H1 (cell line): ENCODE measurements around the gene KLRC2. TPM values are rescaled to one million over a fixed set of nuclear protein-coding genes. Genes with fewer than 3 reads are reported as not detected.
"Not testable (repeated sequence)": the region's sequence is repeated elsewhere in the genome, so short reads cannot be mapped to it uniquely, and the experiment has no call there.

Source experiments
- CTCF ChIA-PET: fragments of 300-600 bp; sonication (Branson Sonifier 250); formaldehyde crosslinking; loops from one replicate; lab custom pipeline; 2021; ENCODE audit not compliant: partially characterized antibody; lab: Charles Lee
- POLR2A ChIA-PET: fragments of 300-600 bp; sonication (Branson Sonifier 250); formaldehyde crosslinking; loops from one replicate; lab custom pipeline; 2021; ENCODE audit warnings: inconsistent platforms; ENCODE audit not compliant: partially characterized antibody; lab: Charles Lee
- DNase-seq, 2 experiments: peaks; one replicate each; pipeline versions ENCODE4 v3.0.0 to v3.0.0-alpha.2; 2010 to 2022; ENCODE audit warnings: low spot score in 2 of 2, low read depth in 1 of 2, mixed read lengths in 1 of 2
- FAIRE-seq: peaks from 2 replicates; lab custom pipeline; 2011; peaks lifted over from hg19 to GRCh38; lab: Jason Lieb, UNC
- H2AFZ ChIP-seq: 2 replicates; pipeline ENCODE4 v1.8.1; 2012; ENCODE audit warnings: low read length, inconsistent platforms
- H2AK5ac ChIP-seq: 2 replicates; pipeline ENCODE4 v1.6.1; 2013; ENCODE audit warnings: low read depth, low read length
- H2BK120ac ChIP-seq: replicated peaks from 2 replicates; pipeline ENCODE3; 2013; ENCODE audit warnings: low read depth, low read length, inconsistent platforms
- H2BK12ac ChIP-seq: 2 replicates; pipeline ENCODE4 v1.6.1; 2013; ENCODE audit warnings: low read depth, low read length
- H2BK15ac ChIP-seq: 2 replicates; pipeline ENCODE4 v1.6.1; 2013; ENCODE audit warnings: low read length
- H2BK20ac ChIP-seq: 2 replicates; pipeline ENCODE4 v1.6.1; 2013; ENCODE audit warnings: low read length
- H2BK5ac ChIP-seq: 2 replicates; pipeline ENCODE4 v1.6.1; 2013; ENCODE audit warnings: low read depth, low read length
- H3K14ac ChIP-seq: 2 replicates; pipeline ENCODE4 v1.6.1; 2013; ENCODE audit warnings: inconsistent platforms; ENCODE audit not compliant: insufficient read length
- H3K18ac ChIP-seq: 2 replicates; pipeline ENCODE4 v1.6.1; 2013; ENCODE audit warnings: low read length; ENCODE audit errors: extremely low read depth
- H3K23ac ChIP-seq: 2 replicates; pipeline ENCODE4 v1.6.1; 2013; ENCODE audit warnings: inconsistent platforms; ENCODE audit not compliant: insufficient read length
- H3K23me2 ChIP-seq: 2 replicates; pipeline ENCODE4 v1.6.1; 2013; ENCODE audit warnings: low read depth, low read length
- H3K27ac ChIP-seq: 2 replicates; pipeline ENCODE4 v1.6.1; 2011; ENCODE audit warnings: low read depth, low read length, inconsistent platforms
- H3K27me3 ChIP-seq, 4 experiments: replicated peaks in 1 of 4; 1 replicate in 1 of 4; 2 replicates in 3 of 4; pipeline versions ENCODE4 v1.6.1 to v1.8.1; 2011 to 2013; ENCODE audit warnings: low read length in 3 of 4, mild to moderate bottlenecking in 3 of 4, inconsistent platforms in 2 of 4, mixed read lengths in 2 of 4, moderate library complexity in 1 of 4; ENCODE audit not compliant: control insufficient read depth in 3 of 4, insufficient read depth in 3 of 4; ENCODE audit errors: extremely low read depth in 1 of 4
- H3K36me3 ChIP-seq, 4 experiments: 2 replicates each; pipeline versions ENCODE4 v1.6.1 to v1.8.1; 2011 to 2013; ENCODE audit warnings: mild to moderate bottlenecking in 4 of 4, low read length in 3 of 4, moderate library complexity in 2 of 4, control low read depth in 1 of 4, inconsistent platforms in 1 of 4; ENCODE audit not compliant: insufficient read depth in 4 of 4, control insufficient read depth in 2 of 4
- H3K4ac ChIP-seq: replicated peaks from 2 replicates; pipeline ENCODE3; 2013; ENCODE audit warnings: low read length, low read depth, mixed read lengths, inconsistent platforms; ENCODE audit not compliant: insufficient read length
- H3K4me1 ChIP-seq, 4 experiments: replicated peaks in 1 of 4; 1 replicate in 1 of 4; 2 replicates in 3 of 4; pipeline versions ENCODE4 v1.6.1 to v1.8.1; 2011 to 2013; ENCODE audit warnings: low read length in 3 of 4, inconsistent platforms in 2 of 4, mixed read lengths in 1 of 4; ENCODE audit not compliant: insufficient read depth in 4 of 4, control insufficient read depth in 3 of 4
- H3K4me2 ChIP-seq, 2 experiments: 2 replicates each; pipeline versions ENCODE4 v1.6.1 to v1.8.1; 2011 to 2013; ENCODE audit warnings: low read depth in 2 of 2, low read length in 2 of 2, control low read depth in 1 of 2, inconsistent platforms in 1 of 2, mild to moderate bottlenecking in 1 of 2; ENCODE audit not compliant: insufficient read depth in 1 of 2
- H3K4me3 ChIP-seq, 4 experiments: fragments of 200-600, 300-600 bp in 1 of 4; sonication (generic), shearing (Covaris generic), sonication (Bioruptor Twin) in 1 of 4; 2 replicates each; pipeline versions ENCODE4 v1.5.1 to v1.8.1; 2011 to 2016; ENCODE audit warnings: low read length in 4 of 4, low read depth in 3 of 4, control low read depth in 2 of 4, inconsistent platforms in 2 of 4, mild to moderate bottlenecking in 2 of 4, mixed read lengths in 1 of 4, moderate library complexity in 1 of 4; ENCODE audit not compliant: insufficient read depth in 2 of 4; ENCODE audit errors: extremely low read depth in 1 of 4
- H3K56ac ChIP-seq: replicated peaks from 2 replicates; pipeline ENCODE3; 2013; ENCODE audit warnings: low read depth, mild to moderate bottlenecking, mixed read lengths, low read length, inconsistent platforms; ENCODE audit not compliant: insufficient read length
- H3K79me1 ChIP-seq: 2 replicates; pipeline ENCODE4 v1.6.1; 2013; ENCODE audit warnings: low read depth, low read length, control low read depth
- H3K79me2 ChIP-seq, 2 experiments: 2 replicates each; pipeline versions ENCODE4 v1.6.1 to v1.8.1; 2012 to 2013; ENCODE audit warnings: low read length in 2 of 2, mild to moderate bottlenecking in 2 of 2, inconsistent platforms in 1 of 2; ENCODE audit not compliant: insufficient read depth in 2 of 2, control insufficient read depth in 1 of 2
- H3K9ac ChIP-seq, 4 experiments: replicated peaks in 1 of 4; 1 replicate in 1 of 4; 2 replicates in 3 of 4; pipeline versions ENCODE4 v1.6.1 to v1.8.1; 2011 to 2013; ENCODE audit warnings: low read depth in 3 of 4, low read length in 3 of 4, control low read depth in 2 of 4, mild to moderate bottlenecking in 2 of 4, moderate library complexity in 2 of 4, inconsistent platforms in 1 of 4; ENCODE audit errors: extremely low read depth in 1 of 4
- H3K9me3 ChIP-seq, 2 experiments: 2 replicates each; pipeline versions ENCODE4 v1.6.1 to v1.8.1; 2012 to 2013; ENCODE audit warnings: mild to moderate bottlenecking in 2 of 2, moderate library complexity in 2 of 2, control low read depth in 1 of 2, inconsistent platforms in 1 of 2, low read depth in 1 of 2, low read length in 1 of 2, mixed read lengths in 1 of 2; ENCODE audit not compliant: insufficient read depth in 2 of 2
- H4K20me1 ChIP-seq, 2 experiments: replicated peaks in 1 of 2; 2 replicates each; pipeline versions ENCODE3 to v1.8.1; 2011 to 2013; ENCODE audit warnings: inconsistent platforms in 2 of 2, low read length in 2 of 2, mild to moderate bottlenecking in 1 of 2; ENCODE audit not compliant: insufficient read depth in 2 of 2, control insufficient read depth in 1 of 2
- H4K5ac ChIP-seq: 2 replicates; pipeline ENCODE4 v1.6.1; 2013; ENCODE audit warnings: low read length, low read depth, mixed read lengths, inconsistent platforms; ENCODE audit not compliant: insufficient read length
- H4K8ac ChIP-seq: 2 replicates; pipeline ENCODE4 v1.8.0; 2013; ENCODE audit warnings: mild to moderate bottlenecking, moderate library complexity, low read length, inconsistent platforms; ENCODE audit not compliant: insufficient read depth; ENCODE audit errors: extremely low read depth
- H4K91ac ChIP-seq: replicated peaks from 2 replicates; pipeline ENCODE3; 2013; ENCODE audit warnings: low read length, mixed read lengths, inconsistent platforms; ENCODE audit not compliant: insufficient read length
- JUND ChIP-seq: IDR thresholded peaks from 2 replicates; pipeline ENCODE4 v1.6.1; 2011; ENCODE audit warnings: mild to moderate bottlenecking, improper control_type of control experiment, low read length
- KDM4A ChIP-seq: IDR thresholded peaks from one replicate; pipeline ENCODE4 v1.7.1; 2012; ENCODE audit warnings: low read depth, mild to moderate bottlenecking, moderate library complexity, low read length, inconsistent platforms; ENCODE audit not compliant: severe bottlenecking
- KDM5A ChIP-seq: fragments of 200-600 bp; IDR thresholded peaks from 2 replicates; pipeline ENCODE4 v1.7.1; 2012; ENCODE audit warnings: mild to moderate bottlenecking, low read length, inconsistent platforms, mixed read lengths
- MAFK ChIP-seq: IDR thresholded peaks from 2 replicates; pipeline ENCODE4 v1.6.1; 2012; ENCODE audit warnings: low read depth, mild to moderate bottlenecking, improper control_type of control experiment, low read length
- TAF7 ChIP-seq: optimal IDR thresholded peaks from 2 replicates; pipeline ENCODE3; 2011; ENCODE audit warnings: low read depth, mild to moderate bottlenecking, inconsistent platforms, low read length, moderate library complexity, borderline replicate concordance
- TCF12 ChIP-seq: IDR thresholded peaks from 2 replicates; pipeline ENCODE4 v1.6.1; 2011; ENCODE audit warnings: low read depth, mild to moderate bottlenecking, low read length
- WGBS, 2 experiments: shearing (Covaris generic) in 1 of 2; methylation state at CpG; one replicate each; pipeline versions ENCODE4 v1.1.6 to v1.1.7; 2013 to 2015; ENCODE audit warnings: low lambda C conversion rate in 2 of 2, mixed read lengths in 2 of 2, inconsistent platforms in 1 of 2, low coverage in 1 of 2, missing lambda C conversion rate in 1 of 2; ENCODE audit not compliant: insufficient replicate concordance in 2 of 2, insufficient coverage in 1 of 2, insufficient read length in 1 of 2; ENCODE audit errors: extremely low coverage in 1 of 2, missing lambda C conversion rate in 1 of 2; 5-methylcytosine and 5-hydroxymethylcytosine counted together
- polyA plus RNA-seq, 7 experiments: library from polyadenylated mRNA; depleted of rRNA in 3 of 7; stranded (reverse) in 5 of 7; unstranded in 2 of 7; fragments of >200 nt in 5 of 7; fragments of 200-250 nt in 2 of 7; gene quantifications; 1 replicate in 5 of 7; 2 replicates in 1 of 7; 4 replicates in 1 of 7; pipeline versions ENCODE4 v1.2.1 to v1.2.3, GENCODE V29; 2011 to 2013; ENCODE audit warnings: missing spikeins in 2 of 7, mixed read lengths in 2 of 7
- total RNA-seq: library from RNA; stranded (reverse); fragmentation: NEBNext Ultra II Directional; extraction: Animal tissue kit (Norgen Biotek cat#: 25700); gene quantifications from 2 replicates; pipeline ENCODE4 v1.2.1, GENCODE V29; 2021
- TF ChIP-seq, protein P1 (sequence below): IDR thresholded peaks from 2 replicates; pipeline ENCODE4 v1.6.1; 2011; ENCODE audit warnings: low read length, improper control_type of control experiment

The KLRC2 gene
- total and polyA plus RNA-seq, 2 of the 8 experiments (the other 6 are each of a cell fraction or from before 2014, with no cell fraction given): not detected

DNA sequence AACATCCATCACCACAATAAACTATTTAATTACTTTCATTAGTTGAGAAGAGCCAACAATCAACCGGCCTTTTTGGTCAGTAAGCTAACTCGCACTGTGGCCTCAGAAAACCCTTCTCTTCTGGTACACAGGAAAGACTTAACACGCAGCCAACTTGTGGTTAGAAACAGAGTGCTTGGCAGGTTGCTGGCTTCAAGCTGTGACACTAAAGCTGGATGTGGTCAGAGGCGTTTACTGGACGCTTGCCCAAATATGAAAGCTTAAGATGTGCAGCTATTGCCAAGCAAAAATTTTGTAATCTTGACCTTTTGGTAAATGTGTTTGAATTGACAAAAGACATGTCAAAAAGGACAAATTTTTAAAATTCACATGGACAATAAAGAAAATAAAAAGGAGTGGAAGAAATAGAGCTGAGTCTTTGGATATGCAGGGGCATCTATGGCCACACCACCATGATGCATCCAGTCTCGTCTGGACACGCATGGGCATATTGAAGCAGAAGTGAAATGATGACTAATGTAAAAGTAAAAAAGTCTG is 43.3 kb downstream of the KLRC2 start (continued):
- TF ChIP-seq KDM5A (no peak), TAF7 (no peak), TCF12 (no peak), JUND (no peak), KDM4A (no peak), MAFK (no peak)
- TF ChIP-seq, protein P1, sequence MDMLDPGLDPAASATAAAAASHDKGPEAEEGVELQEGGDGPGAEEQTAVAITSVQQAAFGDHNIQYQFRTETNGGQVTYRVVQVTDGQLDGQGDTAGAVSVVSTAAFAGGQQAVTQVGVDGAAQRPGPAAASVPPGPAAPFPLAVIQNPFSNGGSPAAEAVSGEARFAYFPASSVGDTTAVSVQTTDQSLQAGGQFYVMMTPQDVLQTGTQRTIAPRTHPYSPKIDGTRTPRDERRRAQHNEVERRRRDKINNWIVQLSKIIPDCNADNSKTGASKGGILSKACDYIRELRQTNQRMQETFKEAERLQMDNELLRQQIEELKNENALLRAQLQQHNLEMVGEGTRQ: no peak
- TF ChIP-seq, all 59 proteins: peak for 0

DNA sequence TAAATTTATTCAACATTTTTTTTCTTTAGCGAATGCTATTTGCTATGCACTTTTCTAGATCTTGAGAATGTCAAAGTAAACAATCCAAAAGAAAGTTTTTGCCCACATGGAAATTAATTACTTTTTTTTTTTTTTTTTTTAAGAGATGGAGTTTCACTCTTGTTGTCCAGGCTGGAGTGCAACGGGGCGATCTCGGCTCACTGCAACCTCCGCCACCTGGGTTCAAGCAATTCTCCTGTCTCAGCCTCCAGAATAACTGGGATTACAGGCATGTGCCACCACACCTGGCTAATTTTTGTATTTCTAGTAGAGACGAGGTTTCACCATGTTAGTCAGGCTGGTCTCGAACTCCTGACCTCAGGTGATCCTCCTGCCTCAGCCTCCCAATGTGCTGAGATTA is 44.8 kb downstream of the KLRC2 start:
- H2AK5ac ChIP-seq, POLR2A ChIA-PET, H3K56ac ChIP-seq, H2BK12ac ChIP-seq, H3K79me2 ChIP-seq, H3K4me1 ChIP-seq, H3K27ac ChIP-seq, DNase-seq, H3K14ac ChIP-seq, H3K9ac ChIP-seq, H3K4me2 ChIP-seq, H4K20me1 ChIP-seq, H3K4ac ChIP-seq, H4K8ac ChIP-seq, H2BK5ac ChIP-seq, H3K79me1 ChIP-seq, H3K27me3 ChIP-seq, H2BK15ac ChIP-seq, H4K5ac ChIP-seq, H4K91ac ChIP-seq, H3K18ac ChIP-seq, H3K36me3 ChIP-seq, H2AFZ ChIP-seq, H2BK20ac ChIP-seq, H3K23me2 ChIP-seq, H2BK120ac ChIP-seq, H3K4me3 ChIP-seq, H3K23ac ChIP-seq, FAIRE-seq, H3K9me3 ChIP-seq: not testable (repeated sequence)
- WGBS, 2 experiments: 95% methylated on average over 7 of the region's 7 CpGs; no CpG with 5 or more reads in 1 of the 2 experiments
- CTCF ChIA-PET: interaction anchor here (0.7 kb wide), 1 partner anchor 16 kb away, joined by 3 read pairs; no protein-coding TSS in a partner anchor
